ENCODE results near the gene PHGDH. TPM values are rescaled to one million over a fixed set of nuclear protein-coding genes. Genes with fewer than 3 reads are reported as not detected.

The PHGDH gene
- total and polyA plus RNA-seq, 2 of the 13 experiments (the other 11 are each of a cell fraction or from before 2014, with no cell fraction given): 95.8 to 133 TPM

DNA sequence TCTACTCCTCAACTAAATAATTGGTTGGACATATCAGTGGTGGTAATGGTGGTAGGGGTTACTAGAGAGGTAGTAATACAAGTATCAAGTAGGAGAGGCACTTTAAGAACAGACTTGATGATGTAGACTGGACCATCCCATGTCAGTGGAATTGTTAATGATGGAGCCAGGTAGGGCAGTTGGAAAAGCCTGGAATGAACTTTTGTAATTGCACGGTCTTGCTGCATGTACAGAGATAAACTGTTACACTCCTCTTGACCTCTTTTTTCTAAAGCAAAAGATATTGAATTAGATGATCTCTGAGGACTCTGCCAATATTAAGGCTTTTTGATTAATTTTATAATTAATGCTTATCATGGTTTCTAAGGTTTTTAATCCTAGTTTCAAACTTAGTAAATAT lies 51.2 kb downstream of the PHGDH start:
- DNase-seq (ENCODE audit: low spot score): no peak
- Histone ChIP-seq H3K27me3 (ENCODE audit: control insufficient read depth in 1 of 2, insufficient read depth in 2 of 2, low read length in 2 of 2) (peaks cover 0 to 1% of the 10 kb centered on the region in 2 experiments; a peak in 1 of 5 replicates), H4K20me1 (ENCODE audit: insufficient read depth, low read length) (no peaks in the 10 kb centered on the region), H3K36me3 (replicated peaks in 1 of 2; ENCODE audit: control insufficient read depth in 1 of 2, insufficient read depth in 2 of 2, low read length in 2 of 2) (no peaks in the 10 kb centered on the region), H3K4me1 (ENCODE audit: insufficient read depth, low read length) (peaks cover 38% of the 10 kb centered on the region), H3K4me2 (ENCODE audit: low read depth, low read length) (no peak overlapping the region), H3K9me3 (ENCODE audit: low read length) (no peaks in the 10 kb centered on the region), H2AFZ (ENCODE audit: low read length) (no peak overlapping the region), H3K27ac (ENCODE audit: extremely low read length, insufficient read depth, low read length) (no peak overlapping the region), H3K4me3 (replicated peaks in 1 of 3; ENCODE audit: insufficient read depth in 1 of 3, low read depth in 2 of 3, low read length in 3 of 3) (no peak overlapping the region), H3K9ac (ENCODE audit: insufficient read depth, low read depth, low read length) (no peak overlapping the region), H3K79me2 (ENCODE audit: insufficient read depth, low read length) (no peaks in the 10 kb centered on the region)
- ATAC-seq: no peak
- no peak for FAIRE-seq
- intact Hi-C loops (cut with micrococcal nuclease; ENCODE audit: unreplicated experiment) (no loop called here), in situ Hi-C loops (cut with HindIII; ENCODE audit: extremely low pct_ligation_motif_present, low pct_unique_long_range_greater_than_20kb) (no loop called here)
- 79% methylated on average over 1 of the region's 1 CpG for WGBS (ENCODE audit: low lambda C conversion rate)
- ChIA-PET CTCF (ENCODE audit: low intra/inter-chr PET ratio, low total read pairs) (no interaction called here), POLR2A (no interaction called here)
- BruUV-seq (replicated peaks): no TSS peak
- TF ChIP-seq ZNF143 (CRISPR knock-in tag; IDR thresholded peaks at IDR 0.05) (no peak), PTBP1 (IDR thresholded peaks at IDR 0.05; ENCODE audit: low read depth, low read length, poor library complexity, severe bottlenecking) (no peak), MED1 (CRISPR knock-in tag; IDR thresholded peaks at IDR 0.05) (no peak), SIN3B (IDR thresholded peaks at IDR 0.05; ENCODE audit: low read length) (no peak), GTF2F1 (IDR thresholded peaks at IDR 0.05; ENCODE audit: low read length) (no peak), CBFB (CRISPR knock-in tag; IDR thresholded peaks at IDR 0.05) (no peak), NR2F1 (CRISPR knock-in tag; IDR thresholded peaks at IDR 0.05) (no peak), ETV5 (CRISPR knock-in tag; IDR thresholded peaks at IDR 0.05; ENCODE audit: borderline replicate concordance) (no peak)
- TF ChIP-seq, protein P1, sequence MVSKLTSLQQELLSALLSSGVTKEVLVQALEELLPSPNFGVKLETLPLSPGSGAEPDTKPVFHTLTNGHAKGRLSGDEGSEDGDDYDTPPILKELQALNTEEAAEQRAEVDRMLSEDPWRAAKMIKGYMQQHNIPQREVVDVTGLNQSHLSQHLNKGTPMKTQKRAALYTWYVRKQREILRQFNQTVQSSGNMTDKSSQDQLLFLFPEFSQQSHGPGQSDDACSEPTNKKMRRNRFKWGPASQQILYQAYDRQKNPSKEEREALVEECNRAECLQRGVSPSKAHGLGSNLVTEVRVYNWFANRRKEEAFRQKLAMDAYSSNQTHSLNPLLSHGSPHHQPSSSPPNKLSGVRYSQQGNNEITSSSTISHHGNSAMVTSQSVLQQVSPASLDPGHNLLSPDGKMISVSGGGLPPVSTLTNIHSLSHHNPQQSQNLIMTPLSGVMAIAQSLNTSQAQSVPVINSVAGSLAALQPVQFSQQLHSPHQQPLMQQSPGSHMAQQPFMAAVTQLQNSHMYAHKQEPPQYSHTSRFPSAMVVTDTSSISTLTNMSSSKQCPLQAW (CRISPR knock-in tag; IDR thresholded peaks at IDR 0.05): no peak
- TF ChIP-seq, protein P2, sequence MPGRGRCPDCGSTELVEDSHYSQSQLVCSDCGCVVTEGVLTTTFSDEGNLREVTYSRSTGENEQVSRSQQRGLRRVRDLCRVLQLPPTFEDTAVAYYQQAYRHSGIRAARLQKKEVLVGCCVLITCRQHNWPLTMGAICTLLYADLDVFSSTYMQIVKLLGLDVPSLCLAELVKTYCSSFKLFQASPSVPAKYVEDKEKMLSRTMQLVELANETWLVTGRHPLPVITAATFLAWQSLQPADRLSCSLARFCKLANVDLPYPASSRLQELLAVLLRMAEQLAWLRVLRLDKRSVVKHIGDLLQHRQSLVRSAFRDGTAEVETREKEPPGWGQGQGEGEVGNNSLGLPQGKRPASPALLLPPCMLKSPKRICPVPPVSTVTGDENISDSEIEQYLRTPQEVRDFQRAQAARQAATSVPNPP (CRISPR knock-in tag; IDR thresholded peaks at IDR 0.05): no peak

All from HepG2 (cell line).